ENCODE measurements around the gene PCYOX1L.

Gene PCYOX1L

GRCh38 chr5:149341876-149342275, 16.0 kb upstream of the PCYOX1L start:
- no peak for TF ChIP-seq ARNTL (CRISPR knock-in tag; IDR thresholded peaks at IDR 0.05; ENCODE audit: borderline replicate concordance, low read depth)
- no peak for TF ChIP-seq GLIS3 (CRISPR knock-in tag; IDR thresholded peaks at IDR 0.05)
- no peak for TF ChIP-seq SNAI2 (CRISPR knock-in tag; IDR thresholded peaks at IDR 0.05)
- TF ChIP-seq CSDC2 (CRISPR knock-in tag; IDR thresholded peaks at IDR 0.05) = no peak
- TF ChIP-seq ZNF565 (CRISPR knock-in tag; conservative IDR thresholded peaks at IDR 0.05; ENCODE audit: low read depth) = no peak
- TF ChIP-seq ZNF70 (CRISPR knock-in tag; IDR thresholded peaks at IDR 0.05) = no peak
- TF ChIP-seq PPARA (CRISPR knock-in tag; IDR thresholded peaks at IDR 0.05; ENCODE audit: borderline replicate concordance) = no peak
- no peak for TF ChIP-seq POU6F1 (CRISPR knock-in tag; IDR thresholded peaks at IDR 0.05; ENCODE audit: borderline replicate concordance, low read depth)
- no peak for TF ChIP-seq PATZ1 (CRISPR knock-in tag; IDR thresholded peaks at IDR 0.05; ENCODE audit: borderline replicate concordance)
- no peak for TF ChIP-seq ZC3H10 (CRISPR knock-in tag; IDR thresholded peaks at IDR 0.05)
- TF ChIP-seq ESRRG (CRISPR knock-in tag; IDR thresholded peaks at IDR 0.05) = no peak
- no peak for TF ChIP-seq CREB5 (CRISPR knock-in tag; IDR thresholded peaks at IDR 0.05; ENCODE audit: low read depth)
- ATAC-seq = no peak

GRCh38 chr5:149344151-149344550, 13.7 kb upstream of the PCYOX1L start:
- TF ChIP-seq ZNF565 (CRISPR knock-in tag; conservative IDR thresholded peaks at IDR 0.05; ENCODE audit: low read depth) = no peak
- no peak for TF ChIP-seq SNAI2 (CRISPR knock-in tag; IDR thresholded peaks at IDR 0.05)
- no peak for TF ChIP-seq OSR1 (CRISPR knock-in tag; IDR thresholded peaks at IDR 0.05)
- ATAC-seq = no peak

GRCh38 chr5:149345147-149345891, 12.5 kb upstream of the PCYOX1L start, which contains the start of gene GRPEL2:
TSS of gene GRPEL2 (plus strand) at chr5:149345499. CDS start at chr5:149345540, 41 bp downstream.
- TF ChIP-seq CSRNP3 (CRISPR knock-in tag; IDR thresholded peaks at IDR 0.05) (no peak), CREB5 (CRISPR knock-in tag; IDR thresholded peaks at IDR 0.05; ENCODE audit: low read depth) (no peak), ARNTL (CRISPR knock-in tag; IDR thresholded peaks at IDR 0.05; ENCODE audit: borderline replicate concordance, low read depth) (no peak), TCF4 (CRISPR knock-in tag; IDR thresholded peaks at IDR 0.05; ENCODE audit: borderline replicate concordance) (0 out of 2 replicates have a peak, but pooled peaks have one; percentile 9), POU6F1 (CRISPR knock-in tag; IDR thresholded peaks at IDR 0.05; ENCODE audit: borderline replicate concordance, low read depth) (0 out of 2 replicates have a peak, but pooled peaks have one; percentile 25), ZNF70 (CRISPR knock-in tag; IDR thresholded peaks at IDR 0.05) (no peak), ZFP3 (CRISPR knock-in tag; IDR thresholded peaks at IDR 0.05) (0 out of 2 replicates have a peak, but pooled peaks have one; percentile 11), ESRRG (CRISPR knock-in tag; IDR thresholded peaks at IDR 0.05) (0 out of 2 replicates have a peak, but pooled peaks have one; percentile 11), PATZ1 (CRISPR knock-in tag; IDR thresholded peaks at IDR 0.05; ENCODE audit: borderline replicate concordance) (no peak), TSHZ2 (CRISPR knock-in tag; IDR thresholded peaks at IDR 0.05) (0 out of 2 replicates have a peak, but pooled peaks have one; percentile 33)
- peak; percentile 98 for ATAC-seq

Data from SK-N-SH treated with all-trans-retinoic acid at 6 μM for 48 hours (cell line).